MM.1S (cell line): ENCODE data around the gene SDK1.

Experiments used
- CTCF ChIP-seq: fragments of 300-600 bp; sonication (generic); IDR thresholded peaks from 2 replicates; pipeline ENCODE4 v1.5.1; 2016; ENCODE audit warnings: antibody characterized with exemption, low read length, mixed read lengths
- EZH2 ChIP-seq: fragments of 300-600 bp; sonication (generic); optimal IDR thresholded peaks from 2 replicates; pipeline ENCODE3; 2017; ENCODE audit warnings: low read depth, mild to moderate bottlenecking, antibody characterized with exemption, low read length, mixed read lengths
- EZH2phosphoT487 ChIP-seq: fragments of 300-600 bp; sonication (generic); IDR thresholded peaks from 2 replicates; pipeline ENCODE4 v1.6.1; 2018; ENCODE audit warnings: antibody characterized with exemption, low read length

GRCh38 chr7:4208086-4208485, 907.0 kb downstream of the SDK1 start:
- TF ChIP-seq CTCF (no peak), EZH2 (no peak), EZH2phosphoT487 (no peak)
